ENCODE results near the gene NAPEPLD. TPM values are rescaled to one million over a fixed set of nuclear protein-coding genes. Genes with fewer than 3 reads are reported as not detected.
"Not testable (repeated sequence)": the region's sequence is repeated elsewhere in the genome, so short reads cannot be mapped to it uniquely, and the experiment has no call there.

NAPEPLD gene
- total and polyA plus RNA-seq, 2 donors (not counting 1 experiment from before 2014, with no cell fraction given), result 5.7 to 9.2 TPM

- H3K4me3 ChIP-seq (replicated peaks in 1 of 4; ENCODE audit: control extremely low read depth in 1 of 4, insufficient read depth in 1 of 4, low read depth in 3 of 4, low read length in 4 of 4); H3K4me2 ChIP-seq (ENCODE audit: extremely low read depth, insufficient read depth, low read length); H3K9ac ChIP-seq (ENCODE audit: insufficient read depth, low read length); H3K36me3 ChIP-seq (ENCODE audit: control insufficient read depth, insufficient read depth, low read length); H3K79me2 ChIP-seq (ENCODE audit: control insufficient read depth, insufficient read depth, low read length); H3K27ac ChIP-seq (ENCODE audit: insufficient read depth, low read length); H3K27me3 ChIP-seq (ENCODE audit: control insufficient read depth, insufficient read depth, low read length); H3K4me1 ChIP-seq (ENCODE audit: control insufficient read depth, extremely low read depth, insufficient read depth, low read length); H3K9me3 ChIP-seq (ENCODE audit: control insufficient read depth, insufficient read depth, low read depth, low read length); H2AFZ ChIP-seq (ENCODE audit: low read length); H4K20me1 ChIP-seq (ENCODE audit: control insufficient read depth, extremely low read depth, insufficient read depth, low read length); DNase-seq (ENCODE audit: low read depth in 2 of 2): not testable (repeated sequence)
Observed at GRCh38 chr7:103166921-103167544, 18.1 kb upstream of the NAPEPLD start.

- H2AFZ ChIP-seq (ENCODE audit: low read length); H3K79me2 ChIP-seq (ENCODE audit: control insufficient read depth, insufficient read depth, low read length); H3K9me3 ChIP-seq (ENCODE audit: control insufficient read depth, insufficient read depth, low read depth, low read length); H3K27me3 ChIP-seq (ENCODE audit: control insufficient read depth, insufficient read depth, low read length); H3K4me3 ChIP-seq (replicated peaks in 1 of 4; ENCODE audit: control extremely low read depth in 1 of 4, insufficient read depth in 1 of 4, low read depth in 3 of 4, low read length in 4 of 4); H3K9ac ChIP-seq (ENCODE audit: insufficient read depth, low read length); H3K4me2 ChIP-seq (ENCODE audit: extremely low read depth, insufficient read depth, low read length); H3K27ac ChIP-seq (ENCODE audit: insufficient read depth, low read length); H3K36me3 ChIP-seq (ENCODE audit: control insufficient read depth, insufficient read depth, low read length); H3K4me1 ChIP-seq (ENCODE audit: control insufficient read depth, extremely low read depth, insufficient read depth, low read length); H4K20me1 ChIP-seq (ENCODE audit: control insufficient read depth, extremely low read depth, insufficient read depth, low read length): not testable (repeated sequence)
- DNase-seq (ENCODE audit: low read depth in 2 of 2), result peak in 1 of 2 donors; percentile 73
Observed at GRCh38 chr7:103163087-103163825, 14.4 kb upstream of the NAPEPLD start.

- DNase-seq (ENCODE audit: low read depth in 2 of 2), result peak; percentile 65 to 82
- not testable (repeated sequence) for H3K4me3 ChIP-seq (replicated peaks in 1 of 4; ENCODE audit: control extremely low read depth in 1 of 4, insufficient read depth in 1 of 4, low read depth in 3 of 4, low read length in 4 of 4); H3K9ac ChIP-seq (ENCODE audit: insufficient read depth, low read length); H3K79me2 ChIP-seq (ENCODE audit: control insufficient read depth, insufficient read depth, low read length); H3K27me3 ChIP-seq (ENCODE audit: control insufficient read depth, insufficient read depth, low read length); H3K9me3 ChIP-seq (ENCODE audit: control insufficient read depth, insufficient read depth, low read depth, low read length); H3K4me1 ChIP-seq (ENCODE audit: control insufficient read depth, extremely low read depth, insufficient read depth, low read length); H3K27ac ChIP-seq (ENCODE audit: insufficient read depth, low read length); H2AFZ ChIP-seq (ENCODE audit: low read length); H3K36me3 ChIP-seq (ENCODE audit: control insufficient read depth, insufficient read depth, low read length); H3K4me2 ChIP-seq (ENCODE audit: extremely low read depth, insufficient read depth, low read length); H4K20me1 ChIP-seq (ENCODE audit: control insufficient read depth, extremely low read depth, insufficient read depth, low read length)
Observed at GRCh38 chr7:103162641-103163040, 13.7 kb upstream of the NAPEPLD start.

GRCh38 chr7:103161998-103162616, 13.2 kb upstream of the NAPEPLD start:
- not testable (repeated sequence) for H3K27me3 ChIP-seq (ENCODE audit: control insufficient read depth, insufficient read depth, low read length); H3K9ac ChIP-seq (ENCODE audit: insufficient read depth, low read length); H4K20me1 ChIP-seq (ENCODE audit: control insufficient read depth, extremely low read depth, insufficient read depth, low read length); H3K4me2 ChIP-seq (ENCODE audit: extremely low read depth, insufficient read depth, low read length); H3K4me3 ChIP-seq (replicated peaks in 1 of 4; ENCODE audit: control extremely low read depth in 1 of 4, insufficient read depth in 1 of 4, low read depth in 3 of 4, low read length in 4 of 4); H2AFZ ChIP-seq (ENCODE audit: low read length); H3K36me3 ChIP-seq (ENCODE audit: control insufficient read depth, insufficient read depth, low read length); H3K9me3 ChIP-seq (ENCODE audit: control insufficient read depth, insufficient read depth, low read depth, low read length); H3K4me1 ChIP-seq (ENCODE audit: control insufficient read depth, extremely low read depth, insufficient read depth, low read length); H3K27ac ChIP-seq (ENCODE audit: insufficient read depth, low read length); H3K79me2 ChIP-seq (ENCODE audit: control insufficient read depth, insufficient read depth, low read length)
- peak; percentile 6 to 50 for DNase-seq (ENCODE audit: low read depth in 2 of 2)

GRCh38 chr7:103159072-103159471, 10.2 kb upstream of the NAPEPLD start:
- not testable (repeated sequence) for DNase-seq (ENCODE audit: low read depth in 2 of 2); H4K20me1 ChIP-seq (ENCODE audit: control insufficient read depth, extremely low read depth, insufficient read depth, low read length); H3K36me3 ChIP-seq (ENCODE audit: control insufficient read depth, insufficient read depth, low read length); H3K4me2 ChIP-seq (ENCODE audit: extremely low read depth, insufficient read depth, low read length); H3K4me1 ChIP-seq (ENCODE audit: control insufficient read depth, extremely low read depth, insufficient read depth, low read length); H3K79me2 ChIP-seq (ENCODE audit: control insufficient read depth, insufficient read depth, low read length); H3K4me3 ChIP-seq (replicated peaks in 1 of 4; ENCODE audit: control extremely low read depth in 1 of 4, insufficient read depth in 1 of 4, low read depth in 3 of 4, low read length in 4 of 4); H3K27me3 ChIP-seq (ENCODE audit: control insufficient read depth, insufficient read depth, low read length); H2AFZ ChIP-seq (ENCODE audit: low read length); H3K27ac ChIP-seq (ENCODE audit: insufficient read depth, low read length); H3K9ac ChIP-seq (ENCODE audit: insufficient read depth, low read length); H3K9me3 ChIP-seq (ENCODE audit: control insufficient read depth, insufficient read depth, low read depth, low read length)

- H4K20me1 ChIP-seq (ENCODE audit: control insufficient read depth, extremely low read depth, insufficient read depth, low read length); H3K4me1 ChIP-seq (ENCODE audit: control insufficient read depth, extremely low read depth, insufficient read depth, low read length); DNase-seq (ENCODE audit: low read depth in 2 of 2); H3K4me2 ChIP-seq (ENCODE audit: extremely low read depth, insufficient read depth, low read length); H3K9me3 ChIP-seq (ENCODE audit: control insufficient read depth, insufficient read depth, low read depth, low read length); H2AFZ ChIP-seq (ENCODE audit: low read length); H3K36me3 ChIP-seq (ENCODE audit: control insufficient read depth, insufficient read depth, low read length); H3K27ac ChIP-seq (ENCODE audit: insufficient read depth, low read length); H3K4me3 ChIP-seq (replicated peaks in 1 of 4; ENCODE audit: control extremely low read depth in 1 of 4, insufficient read depth in 1 of 4, low read depth in 3 of 4, low read length in 4 of 4); H3K27me3 ChIP-seq (ENCODE audit: control insufficient read depth, insufficient read depth, low read length); H3K9ac ChIP-seq (ENCODE audit: insufficient read depth, low read length); H3K79me2 ChIP-seq (ENCODE audit: control insufficient read depth, insufficient read depth, low read length): not testable (repeated sequence)
Observed at GRCh38 chr7:103155331-103156024, 6.6 kb upstream of the NAPEPLD start.
